ENCODE measurements around the gene HASPIN. TPM values are rescaled to one million over a fixed set of nuclear protein-coding genes. Genes with fewer than 3 reads are reported as not detected.
"Not testable (repeated sequence)": the region's sequence is repeated elsewhere in the genome, so short reads cannot be mapped to it uniquely, and the experiment has no call there.

Gene HASPIN
- polyA plus RNA-seq, 1 donor from 2014 or later: 0.32 TPM

DNA sequence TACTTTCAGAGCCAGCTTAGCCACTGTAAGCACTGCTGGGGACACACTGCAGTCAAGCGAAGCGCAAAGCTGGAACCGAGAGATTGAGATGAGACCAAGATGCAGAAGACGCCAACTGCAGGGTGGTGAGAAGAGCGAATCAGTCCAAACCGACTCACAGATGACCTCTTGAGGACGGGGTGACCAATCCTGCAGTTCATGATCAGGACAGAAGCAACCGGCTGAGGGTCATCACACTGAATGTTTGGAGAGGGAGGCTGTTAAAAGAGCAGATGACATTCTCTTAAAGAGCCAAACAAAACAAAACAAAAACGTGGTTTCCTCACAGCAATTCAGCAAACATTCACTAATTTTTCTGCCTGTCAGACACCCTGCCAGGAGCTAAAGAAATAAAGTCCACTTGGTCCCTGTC lies 8.5 kb downstream of the HASPIN start:
- TF ChIP-seq SMC3 (conservative IDR thresholded peaks at IDR 0.05; ENCODE audit: poor library complexity): no peak
- H2AFZ ChIP-seq (ENCODE audit: low read depth, low read length): no peak overlapping the region
- H4K20me1 ChIP-seq (ENCODE audit: insufficient read depth): no peaks in the 10 kb centered on the region
- no peaks in the 10 kb centered on the region for H3K79me2 ChIP-seq (replicated peaks; ENCODE audit: insufficient read depth, low read length)
- no peaks in the 10 kb centered on the region for H3F3A ChIP-seq (ENCODE audit: insufficient read depth, low read length, poor library complexity, severe bottlenecking)
- H3K9ac ChIP-seq (ENCODE audit: low read length): no peak overlapping the region
- no peaks in the 10 kb centered on the region for H3K27me3 ChIP-seq (ENCODE audit: insufficient read depth, low read depth, low read length)
- H3K4me3 ChIP-seq (ENCODE audit: low read length): no peak overlapping the region
- H3K36me3 ChIP-seq (ENCODE audit: insufficient read depth, low read length): no peaks in the 10 kb centered on the region
- no peak overlapping the region for H3K27ac ChIP-seq (ENCODE audit: low read length)
- H3K4me2 ChIP-seq (ENCODE audit: low read length): no peak overlapping the region
- no peaks in the 10 kb centered on the region for H3K9me2 ChIP-seq (ENCODE audit: insufficient read depth, low read length)
- no peaks in the 10 kb centered on the region for H3K9me3 ChIP-seq (ENCODE audit: low read length)

GRCh38 chr17:3734911-3735276 lies 11.2 kb downstream of the HASPIN start:
- H2AFZ ChIP-seq (ENCODE audit: low read depth, low read length); H3K36me3 ChIP-seq (ENCODE audit: insufficient read depth, low read length); H3K9me3 ChIP-seq (ENCODE audit: low read length); H3K9me2 ChIP-seq (ENCODE audit: insufficient read depth, low read length); H3K4me3 ChIP-seq (ENCODE audit: low read length); H3K4me2 ChIP-seq (ENCODE audit: low read length); H3K79me2 ChIP-seq (replicated peaks; ENCODE audit: insufficient read depth, low read length); H4K20me1 ChIP-seq (ENCODE audit: insufficient read depth); H3K27ac ChIP-seq (ENCODE audit: low read length); H3F3A ChIP-seq (ENCODE audit: insufficient read depth, low read length, poor library complexity, severe bottlenecking); H3K9ac ChIP-seq (ENCODE audit: low read length); H3K27me3 ChIP-seq (ENCODE audit: insufficient read depth, low read depth, low read length): not testable (repeated sequence)

GRCh38 chr17:3735515-3735914 lies 11.8 kb downstream of the HASPIN start:
- Histone ChIP-seq H3K9me2 (ENCODE audit: insufficient read depth, low read length) (no peaks in the 10 kb centered on the region), H3K4me2 (ENCODE audit: low read length) (no peak overlapping the region), H4K20me1 (ENCODE audit: insufficient read depth) (no peaks in the 10 kb centered on the region), H3K27ac (ENCODE audit: low read length) (no peak overlapping the region), H3K27me3 (ENCODE audit: insufficient read depth, low read depth, low read length) (no peaks in the 10 kb centered on the region), H3K9ac (ENCODE audit: low read length) (no peak overlapping the region), H3K4me3 (ENCODE audit: low read length) (no peak overlapping the region), H3F3A (ENCODE audit: insufficient read depth, low read length, poor library complexity, severe bottlenecking) (no peaks in the 10 kb centered on the region), H3K9me3 (ENCODE audit: low read length) (no peaks in the 10 kb centered on the region), H2AFZ (ENCODE audit: low read depth, low read length) (no peak overlapping the region), H3K36me3 (ENCODE audit: insufficient read depth, low read length) (no peaks in the 10 kb centered on the region), H3K79me2 (replicated peaks; ENCODE audit: insufficient read depth, low read length) (no peaks in the 10 kb centered on the region)
- TF ChIP-seq SMC3 (conservative IDR thresholded peaks at IDR 0.05; ENCODE audit: poor library complexity) (no peak), EZH2 (IDR thresholded peaks at IDR 0.05; ENCODE audit: borderline replicate concordance, insufficient read depth, low read length, poor library complexity, severe bottlenecking) (no peak), TAF1 (IDR thresholded peaks at IDR 0.05; ENCODE audit: low read depth) (no peak), CTCF (IDR thresholded peaks at IDR 0.05; ENCODE audit: poor library complexity, severe bottlenecking) (no peak), RAD21 (conservative IDR thresholded peaks at IDR 0.05) (no peak), POLR2AphosphoS5 (IDR thresholded peaks at IDR 0.05) (no peak), MXI1 (conservative IDR thresholded peaks at IDR 0.05; ENCODE audit: poor library complexity, severe bottlenecking) (no peak), EP300 (conservative IDR thresholded peaks at IDR 0.05; ENCODE audit: poor library complexity, severe bottlenecking) (no peak), REST (IDR thresholded peaks at IDR 0.05; ENCODE audit: borderline replicate concordance) (no peak)

Data from neural cell (in vitro differentiated cells).